Measurements from ENCODE around the gene PLEKHA8. TPM values are rescaled to one million over a fixed set of nuclear protein-coding genes. Genes with fewer than 3 reads are reported as not detected.
"Not testable (repeated sequence)": the region's sequence is repeated elsewhere in the genome, so short reads cannot be mapped to it uniquely, and the experiment has no call there.

PLEKHA8 gene
- total RNA-seq, 2 donors from 2014 or later = 11.7 to 14.9 TPM

DNA sequence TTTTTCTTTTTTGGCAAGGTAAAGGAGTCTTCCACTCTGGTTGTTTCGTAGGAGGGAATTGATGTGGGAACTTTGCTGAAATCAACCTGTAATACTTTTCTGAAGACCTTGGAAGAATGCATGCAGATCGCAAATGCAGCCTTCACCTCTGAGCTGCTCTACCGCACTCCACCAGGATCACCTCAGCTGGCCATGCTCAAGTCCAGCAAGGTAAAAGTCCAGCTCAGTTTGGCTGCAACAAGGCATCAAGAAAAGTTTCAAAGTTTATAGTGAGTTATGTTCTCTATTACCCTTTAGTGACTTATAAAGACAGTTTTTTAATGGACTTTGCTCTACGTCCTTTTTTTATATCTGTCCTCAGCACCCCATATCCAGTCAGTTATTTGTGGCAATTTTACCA is 21.0 kb downstream of the PLEKHA8 start:
- Histone ChIP-seq H3K4me3 (no peak overlapping the region), H3K9me3 (no peaks in the 10 kb centered on the region), H3K4me1 (no peaks in the 10 kb centered on the region), H3K36me3 (peaks cover 7% of the 10 kb centered on the region), H3K9ac (ENCODE audit: low read depth in 2 of 2, low read length in 2 of 2) (no peak overlapping the region), H3K27ac (no peak overlapping the region), H3K27me3 (no peaks in the 10 kb centered on the region)
- intact Hi-C loops (cut with DNase I) = no loop called here
- DNase-seq = no peak
- TF ChIP-seq, protein P1, sequence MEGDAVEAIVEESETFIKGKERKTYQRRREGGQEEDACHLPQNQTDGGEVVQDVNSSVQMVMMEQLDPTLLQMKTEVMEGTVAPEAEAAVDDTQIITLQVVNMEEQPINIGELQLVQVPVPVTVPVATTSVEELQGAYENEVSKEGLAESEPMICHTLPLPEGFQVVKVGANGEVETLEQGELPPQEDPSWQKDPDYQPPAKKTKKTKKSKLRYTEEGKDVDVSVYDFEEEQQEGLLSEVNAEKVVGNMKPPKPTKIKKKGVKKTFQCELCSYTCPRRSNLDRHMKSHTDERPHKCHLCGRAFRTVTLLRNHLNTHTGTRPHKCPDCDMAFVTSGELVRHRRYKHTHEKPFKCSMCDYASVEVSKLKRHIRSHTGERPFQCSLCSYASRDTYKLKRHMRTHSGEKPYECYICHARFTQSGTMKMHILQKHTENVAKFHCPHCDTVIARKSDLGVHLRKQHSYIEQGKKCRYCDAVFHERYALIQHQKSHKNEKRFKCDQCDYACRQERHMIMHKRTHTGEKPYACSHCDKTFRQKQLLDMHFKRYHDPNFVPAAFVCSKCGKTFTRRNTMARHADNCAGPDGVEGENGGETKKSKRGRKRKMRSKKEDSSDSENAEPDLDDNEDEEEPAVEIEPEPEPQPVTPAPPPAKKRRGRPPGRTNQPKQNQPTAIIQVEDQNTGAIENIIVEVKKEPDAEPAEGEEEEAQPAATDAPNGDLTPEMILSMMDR (IDR thresholded peaks at IDR 0.05) = no peak

DNA sequence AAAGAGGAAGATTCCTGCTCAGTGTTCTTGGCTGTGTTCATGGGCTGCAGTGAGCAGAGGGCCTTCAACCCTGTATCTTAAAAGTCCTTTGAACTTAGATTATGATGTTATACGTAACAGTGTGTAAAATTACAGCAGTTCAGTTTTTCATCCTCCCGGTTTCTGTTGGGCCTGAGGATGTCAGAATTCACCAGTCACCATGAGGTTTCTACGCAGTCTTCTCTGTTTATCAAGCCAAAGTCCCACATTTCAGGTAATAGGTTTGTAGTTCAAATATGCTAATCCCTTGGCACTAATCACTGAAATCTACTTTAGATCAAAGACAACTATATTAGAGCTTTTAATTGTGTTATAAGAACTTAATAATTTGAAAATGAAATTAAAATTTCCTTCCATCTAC is 24.9 kb downstream of the PLEKHA8 start:
- Histone ChIP-seq H3K27ac (no peak overlapping the region), H3K27me3 (no peaks in the 10 kb centered on the region), H3K4me1 (no peaks in the 10 kb centered on the region), H3K4me3 (no peak overlapping the region), H3K36me3 (peaks cover 10% of the 10 kb centered on the region), H3K9me3 (no peaks in the 10 kb centered on the region), H3K9ac (ENCODE audit: low read depth in 2 of 2, low read length in 2 of 2) (no peak overlapping the region)
- no peak for DNase-seq
- TF ChIP-seq, protein P1 (IDR thresholded peaks at IDR 0.05) = no peak
- intact Hi-C loops (cut with DNase I) = no loop called here

DNA sequence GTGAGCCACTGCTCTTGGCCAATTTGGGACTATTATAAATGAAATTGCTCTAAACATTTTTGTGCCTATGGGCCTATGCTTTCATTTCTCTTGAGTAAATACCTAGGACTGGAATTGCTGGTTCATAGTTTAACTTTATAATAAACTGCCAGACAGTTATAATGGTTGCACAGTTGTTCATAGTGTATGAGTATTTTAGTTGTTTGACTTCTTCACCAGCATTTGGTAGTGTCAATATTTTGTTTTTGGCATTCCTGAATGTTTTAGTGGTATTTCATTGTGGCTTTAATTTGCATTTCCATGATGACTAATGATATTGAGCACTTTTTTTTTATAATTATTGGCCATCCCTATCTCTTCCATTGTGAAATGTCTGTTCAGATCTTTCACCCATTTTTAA is 29.5 kb downstream of the PLEKHA8 start:
- peaks cover 6% of the 10 kb centered on the region for H3K36me3 ChIP-seq
- no peaks in the 10 kb centered on the region for H3K4me1 ChIP-seq
- TF ChIP-seq, protein P1 (IDR thresholded peaks at IDR 0.05) = no peak
- intact Hi-C loops (cut with DNase I) = no loop called here
- no peaks in the 10 kb centered on the region for H3K27me3 ChIP-seq
- H3K9me3 ChIP-seq = no peaks in the 10 kb centered on the region
- H3K27ac ChIP-seq = no peak overlapping the region
- H3K9ac ChIP-seq (ENCODE audit: low read depth in 2 of 2, low read length in 2 of 2) = no peak overlapping the region
- no peak overlapping the region for H3K4me3 ChIP-seq
- no peak for DNase-seq

DNA sequence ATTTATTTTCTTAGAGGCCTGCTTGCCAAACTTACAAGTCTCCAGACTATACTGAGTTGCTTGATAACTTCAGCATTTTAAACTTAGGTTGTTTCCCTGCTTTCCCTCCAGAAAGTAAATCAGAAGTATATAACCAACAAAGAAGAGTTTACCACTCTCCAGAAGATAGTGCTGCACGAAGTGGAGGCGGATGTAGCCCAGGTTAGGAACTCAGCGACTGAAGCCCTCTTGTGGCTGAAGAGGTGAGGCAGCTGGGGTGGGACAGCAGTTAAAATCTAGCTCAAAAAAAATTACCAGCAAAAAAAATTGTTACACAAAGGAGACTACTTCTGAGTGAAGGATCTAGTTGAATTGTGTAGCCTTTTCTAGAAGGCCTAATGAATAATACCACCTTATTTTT is 33.6 kb downstream of the PLEKHA8 start:
- not testable (repeated sequence) for H3K27me3 ChIP-seq; H3K4me1 ChIP-seq; H3K9me3 ChIP-seq; H3K27ac ChIP-seq; H3K36me3 ChIP-seq; H3K4me3 ChIP-seq; H3K9ac ChIP-seq (ENCODE audit: low read depth in 2 of 2, low read length in 2 of 2)
- intact Hi-C loops (cut with DNase I) = loop anchor here (10.0 kb wide), 1 partner anchor 427 kb away; no protein-coding TSS in a partner anchor
- DNase-seq = peak; percentile 40
- TF ChIP-seq, protein P1 (IDR thresholded peaks at IDR 0.05) = peak; percentile 52

DNA sequence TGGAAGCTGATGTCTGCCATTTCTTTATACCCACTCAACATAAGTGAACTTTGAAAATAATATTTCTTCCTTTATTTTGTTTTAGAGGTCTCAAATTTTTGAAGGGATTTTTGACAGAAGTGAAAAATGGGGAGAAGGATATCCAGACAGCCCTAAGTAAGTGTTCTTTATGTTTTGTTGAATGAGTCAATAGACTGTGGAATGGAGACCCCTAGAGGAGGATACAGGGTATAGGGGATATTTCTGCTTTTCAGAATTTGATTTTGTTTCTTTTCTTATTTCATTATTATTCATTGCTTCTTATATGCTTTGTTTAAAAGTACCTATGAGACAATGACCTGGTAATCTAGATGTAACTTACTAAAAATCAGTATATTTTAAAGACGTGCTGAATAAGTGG is 34.4 kb downstream of the PLEKHA8 start:
- TF ChIP-seq, protein P1 (IDR thresholded peaks at IDR 0.05) = peak; percentile 30
- intact Hi-C loops (cut with DNase I) = loop anchor here (10.0 kb wide), 1 partner anchor 428 kb away; no protein-coding TSS in a partner anchor
- no peak for DNase-seq

More for the DNA sequence above, 34.4 kb downstream of the PLEKHA8 start:
- no peak overlapping the region for H3K9ac ChIP-seq (ENCODE audit: low read depth in 2 of 2, low read length in 2 of 2)
- no peak overlapping the region for H3K27ac ChIP-seq
- no peak overlapping the region for H3K4me3 ChIP-seq
- H3K27me3 ChIP-seq = no peaks in the 10 kb centered on the region
- H3K4me1 ChIP-seq = no peaks in the 10 kb centered on the region
- no peaks in the 10 kb centered on the region for H3K9me3 ChIP-seq
- H3K36me3 ChIP-seq = no peaks in the 10 kb centered on the region
